NCI-H2107 treated with DMSO at 0.1 percent for 48 hours (cell line): ENCODE measurements around the gene SERTAD1.
"Not testable (repeated sequence)": the region's sequence is repeated elsewhere in the genome, so short reads cannot be mapped to it uniquely, and the experiment has no call there.

Source experiments
- DNase-seq: peaks from one replicate; lab custom pipeline; 2025; ENCODE audit not compliant: unreplicated experiment; lab: John Stamatoyannopoulos, UW

SERTAD1 gene

GRCh38 chr19:40422748-40423566 is 2.8 kb downstream of the SERTAD1 start:
- DNase-seq, result no peak

GRCh38 chr19:40421993-40422747 is 3.6 kb downstream of the SERTAD1 start:
- DNase-seq, result no peak

- DNase-seq, result peak; percentile 57
These were observed 4.7 kb downstream of the SERTAD1 start for GRCh38 chr19:40420766-40421765.

- no peak for DNase-seq
These were observed 5.4 kb downstream of the SERTAD1 start for GRCh38 chr19:40420451-40420765.

DNA sequence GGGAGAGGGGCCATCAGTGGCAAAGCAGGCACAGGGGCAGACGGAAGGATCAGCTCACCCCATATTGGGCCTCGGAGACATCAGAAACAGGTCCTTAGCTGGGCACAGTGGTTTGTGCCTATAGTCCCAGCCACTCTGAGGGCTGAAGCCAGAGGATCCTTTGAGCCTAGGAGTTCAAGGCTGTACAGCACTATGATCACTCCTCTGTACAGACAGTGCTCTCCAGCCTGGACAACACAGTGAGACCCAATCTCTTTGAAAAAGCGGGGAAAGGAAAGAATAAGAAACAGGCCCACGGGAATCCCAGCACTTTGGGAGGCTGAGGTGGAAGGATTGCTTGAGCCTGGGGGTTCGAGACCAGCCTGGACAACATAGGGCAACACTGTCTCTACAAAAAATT is 6.0 kb downstream of the SERTAD1 start:
- no peak for DNase-seq

GRCh38 chr19:40419066-40419612 is 6.7 kb downstream of the SERTAD1 start:
- DNase-seq, result no peak

GRCh38 chr19:40418040-40418439 is 7.8 kb downstream of the SERTAD1 start:
- DNase-seq, result no peak

DNA sequence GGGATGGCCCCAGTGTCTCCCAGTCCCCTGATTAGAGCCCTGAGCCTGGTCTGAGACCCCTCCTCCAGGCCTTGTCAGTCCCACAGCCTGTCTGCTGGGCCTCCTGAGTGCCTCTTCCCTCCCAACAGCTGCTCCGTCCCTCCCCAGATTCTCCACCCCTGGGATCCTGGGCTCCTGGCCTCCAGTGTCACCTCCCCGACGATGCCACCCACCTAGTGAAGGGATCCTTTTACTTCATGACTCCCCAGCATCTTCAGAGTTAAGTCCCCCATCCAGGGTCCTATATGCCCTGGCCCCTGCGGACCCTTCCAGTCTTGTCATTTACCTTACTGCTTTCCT is 8.2 kb downstream of the SERTAD1 start:
- no peak for DNase-seq

GRCh38 chr19:40416918-40417642 is 8.7 kb downstream of the SERTAD1 start:
- DNase-seq, result no peak

- no peak for DNase-seq
These were observed 10.0 kb downstream of the SERTAD1 start for GRCh38 chr19:40415768-40416167.

DNA sequence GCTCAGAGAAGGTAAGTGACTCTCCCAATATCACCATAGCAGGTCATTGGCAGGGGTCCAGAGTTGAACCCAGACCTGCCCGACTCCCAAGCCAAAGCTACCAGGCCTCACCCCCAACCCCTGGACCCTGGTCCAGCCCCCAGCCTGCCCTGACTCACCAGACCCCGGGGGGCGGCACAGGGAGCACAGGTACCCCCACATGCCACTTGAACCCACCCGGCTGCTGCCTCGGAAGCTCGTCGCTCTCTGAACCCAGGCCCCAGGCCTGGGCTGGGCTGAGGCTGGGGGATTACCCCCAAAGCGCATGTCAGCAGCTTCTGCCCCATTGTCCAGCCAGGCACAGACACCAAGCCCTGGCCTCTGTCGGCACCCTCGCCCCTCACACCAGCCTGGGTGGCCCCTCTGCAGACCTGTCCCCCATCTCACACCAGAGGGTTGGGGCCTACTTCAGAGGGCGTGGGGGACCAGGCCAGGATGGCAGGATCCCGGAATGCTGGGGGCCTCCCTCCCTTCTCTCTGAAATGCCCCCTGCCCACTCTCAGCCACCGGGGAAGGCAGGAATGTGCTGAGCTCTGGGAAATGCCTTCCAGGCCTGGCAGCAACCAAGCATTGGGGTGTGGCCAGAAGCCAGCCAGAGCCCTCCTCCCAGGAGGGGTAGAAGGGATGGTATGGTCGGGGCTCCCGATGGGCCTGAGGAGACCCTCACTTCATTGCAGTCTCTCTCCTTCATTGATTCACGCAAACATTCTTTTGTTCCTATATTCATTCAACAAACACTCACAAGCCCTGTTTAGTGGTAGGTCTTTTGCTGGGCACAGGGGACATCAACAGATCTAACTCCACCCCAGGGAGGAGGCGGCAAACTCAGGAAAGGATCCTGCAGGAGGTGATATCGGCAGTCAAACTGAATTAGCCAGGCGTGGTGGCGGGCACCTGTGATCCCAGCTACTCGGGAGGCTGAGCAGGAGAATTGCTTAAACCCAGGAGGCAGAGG is 11.0 kb downstream of the SERTAD1 start:
- DNase-seq, result no peak

GRCh38 chr19:40413291-40413845 is 12.4 kb downstream of the SERTAD1 start, which contains the start of gene PRX:
TSS of gene PRX (minus strand) at chr19:40413378. CDS start at chr19:40407932, 5,446 bp downstream.
- no peak for DNase-seq

DNA sequence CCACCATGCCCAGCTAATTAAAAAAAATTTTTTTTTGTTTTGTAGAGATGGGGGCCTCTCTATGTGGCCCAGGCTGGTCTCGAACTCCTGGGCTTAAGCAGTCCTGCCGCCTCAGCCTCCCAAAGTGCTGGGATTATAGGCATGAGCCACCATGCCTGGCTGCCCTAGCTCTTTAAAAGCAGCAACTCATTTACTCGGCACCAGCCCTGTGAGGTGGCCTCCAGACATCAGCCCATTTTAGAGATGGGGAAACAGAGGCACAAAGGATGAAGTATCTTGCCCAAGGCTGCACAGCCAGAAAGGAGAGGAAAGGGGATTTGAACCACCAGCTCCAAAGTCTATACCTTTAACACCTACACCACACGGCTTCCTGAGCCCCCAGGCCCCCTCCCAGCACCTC is 12.9 kb downstream of the SERTAD1 start:
- no peak for DNase-seq

DNA sequence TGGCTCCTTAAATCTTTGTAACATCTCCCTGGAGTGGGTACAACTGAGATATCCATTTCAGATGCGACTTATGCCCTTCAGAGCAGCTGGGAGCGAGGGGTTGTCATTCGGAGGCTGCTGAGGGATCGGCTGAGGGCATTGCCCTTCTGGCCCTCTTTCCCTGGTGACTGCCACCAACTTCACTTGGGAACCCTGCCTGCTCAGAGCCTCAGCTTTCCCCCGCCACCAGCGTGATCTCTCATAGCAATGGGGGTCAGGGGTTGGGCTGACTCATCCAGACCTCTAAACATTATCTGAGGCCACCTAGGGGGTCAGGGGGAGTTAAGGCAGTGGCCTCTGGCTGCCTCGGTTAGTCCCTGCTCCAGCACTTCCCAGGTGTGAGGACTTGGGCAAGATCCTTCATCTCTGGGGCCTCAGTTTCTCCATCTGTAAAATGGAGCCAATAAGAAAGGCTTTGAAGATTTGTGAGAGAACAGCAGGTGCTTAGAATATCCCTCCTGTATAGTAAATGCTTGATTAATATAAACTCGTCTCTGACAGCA is 13.8 kb downstream of the SERTAD1 start:
- DNase-seq, result no peak

DNA sequence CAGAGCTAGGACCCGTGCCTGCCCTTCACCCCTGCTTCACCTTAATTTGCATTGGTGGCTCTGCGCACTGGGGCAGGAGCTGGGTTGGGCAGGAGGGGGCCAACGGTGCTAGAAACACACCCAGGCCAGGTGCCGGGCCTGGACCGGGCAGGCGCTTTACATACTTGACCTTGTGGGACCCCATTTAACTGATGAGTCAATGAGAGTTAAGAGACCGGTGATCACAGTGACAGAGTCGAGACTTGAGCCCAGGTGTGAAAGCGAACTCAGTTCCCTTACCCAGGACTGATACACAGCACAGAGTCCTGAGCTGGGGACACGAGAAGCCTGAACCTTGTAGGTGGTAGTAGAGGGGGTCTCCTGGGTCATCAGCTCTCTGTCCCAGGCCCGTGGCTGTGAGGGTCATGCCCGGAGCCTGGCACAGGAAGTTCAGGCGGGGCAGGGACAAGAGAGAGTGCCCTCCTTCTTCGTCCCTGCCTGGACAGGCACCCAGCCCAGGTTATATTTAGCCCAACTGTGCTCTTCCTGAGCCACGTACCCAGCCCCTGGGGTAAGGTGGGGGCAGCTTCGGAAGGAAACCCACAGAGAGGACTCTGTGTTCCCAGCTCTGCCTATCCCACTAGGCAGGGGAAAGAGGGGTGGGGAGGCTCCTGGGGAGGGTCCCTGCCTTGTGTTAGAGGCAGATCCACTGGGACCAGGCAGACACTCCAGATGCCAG is 14.5 kb downstream of the SERTAD1 start:
- no peak for DNase-seq

- DNase-seq, result no peak
These were observed 15.8 kb downstream of the SERTAD1 start for GRCh38 chr19:40410030-40410389.

DNA sequence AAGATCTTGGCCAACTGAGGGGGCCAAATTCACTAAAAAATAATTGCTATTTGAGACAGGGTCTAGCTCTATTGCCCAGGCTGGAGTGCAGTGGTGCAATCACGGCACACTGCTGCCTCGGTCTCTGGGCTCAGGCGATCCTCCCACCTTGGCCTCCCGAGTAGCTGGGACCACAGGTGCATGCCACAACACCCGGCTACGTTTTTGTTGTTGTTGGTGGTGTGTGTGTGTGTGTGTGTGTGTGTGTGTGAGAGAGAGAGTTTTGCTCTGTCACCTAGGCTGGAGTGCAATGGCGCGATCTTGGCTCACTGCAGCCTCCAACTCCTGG is 17.2 kb downstream of the SERTAD1 start:
- not testable (repeated sequence) for DNase-seq
